ENCODE data around the gene DLGAP5. TPM values are rescaled to one million over a fixed set of nuclear protein-coding genes. Genes with fewer than 3 reads are reported as not detected.

Gene DLGAP5
- total RNA-seq, 1 experiment from 2014 or later, result 72.8 TPM

- no peak overlapping the region for H3K27ac ChIP-seq (ENCODE audit: low read depth, low read length)
- no TSS peak for BruUV-seq (replicated peaks)
- no peaks in the 10 kb centered on the region for H3K36me3 ChIP-seq (ENCODE audit: control insufficient read depth in 1 of 2, insufficient read depth in 2 of 2, low read length in 2 of 2)
- POLR2A ChIA-PET, result no interaction called here
- no peak for ATAC-seq
- H3K4me1 ChIP-seq (ENCODE audit: control insufficient read depth in 1 of 2, insufficient read depth in 2 of 2, low read length in 2 of 2), result no peaks in the 10 kb centered on the region
- RAD21 ChIA-PET (ENCODE audit: low non-redundant PET in 1 of 2, low total read pairs in 2 of 2, uncharacterized antibody in 2 of 2, unreplicated experiment in 2 of 2), result no interaction called here
- H2AFZ ChIP-seq (ENCODE audit: low read depth, low read length, poor library complexity, severe bottlenecking), result no peak overlapping the region
- no peaks in the 10 kb centered on the region for H3K27me3 ChIP-seq (ENCODE audit: insufficient read depth, low read length)
- CTCF ChIA-PET, result no interaction called here
- H4K20me1 ChIP-seq (ENCODE audit: insufficient read depth), result no peaks in the 10 kb centered on the region
- no peaks in the 10 kb centered on the region for H3K79me2 ChIP-seq (ENCODE audit: insufficient read depth, low read length)
- DNase-seq (ENCODE audit: low read depth, low spot score), result no peak
- no peak overlapping the region for H3K9ac ChIP-seq (ENCODE audit: low read length)
- no peaks in the 10 kb centered on the region for H3K9me2 ChIP-seq (ENCODE audit: insufficient read depth)
- H3K9me3 ChIP-seq (ENCODE audit: control insufficient read depth in 1 of 2, insufficient read depth in 1 of 2, low read depth in 1 of 2, low read length in 2 of 2), result no peaks in the 10 kb centered on the region
- no peak for TF ChIP-seq SIN3A (IDR thresholded peaks at IDR 0.05; ENCODE audit: low read depth)
- TF ChIP-seq ZBTB33 (IDR thresholded peaks at IDR 0.05; ENCODE audit: extremely low read depth, insufficient replicate concordance, low read length), result no peak
- TF ChIP-seq FOSL1 (IDR thresholded peaks at IDR 0.05; ENCODE audit: low read depth), result no peak
- no peak for TF ChIP-seq RAD21 (IDR thresholded peaks at IDR 0.05; ENCODE audit: low read depth)
- TF ChIP-seq POLR2A (IDR thresholded peaks at IDR 0.05; ENCODE audit: borderline replicate concordance, extremely low read depth, insufficient read depth, insufficient read length), result no peak
- TF ChIP-seq REST (IDR thresholded peaks at IDR 0.05; ENCODE audit: low read depth), result no peak
- no peak for TF ChIP-seq CBX3 (IDR thresholded peaks at IDR 0.05; ENCODE audit: low read depth)
- no peak for TF ChIP-seq YY1 (IDR thresholded peaks at IDR 0.05; ENCODE audit: extremely low read depth, insufficient replicate concordance, low read depth, low read length)
- no peak for TF ChIP-seq EZH2 (IDR thresholded peaks at IDR 0.05)
- TF ChIP-seq SRF (IDR thresholded peaks at IDR 0.05; ENCODE audit: low read depth), result no peak
- TF ChIP-seq MAX (IDR thresholded peaks at IDR 0.05), result no peak
- no peak overlapping the region for H3K4me2 ChIP-seq (ENCODE audit: low read length)
- H3K4me3 ChIP-seq (replicated peaks in 1 of 2; ENCODE audit: low read depth in 1 of 2, low read length in 2 of 2), result no peak overlapping the region
- intact Hi-C loops (cut with micrococcal nuclease), result no loop called here
Measured at GRCh38 chr14:55201219-55202101, 10.1 kb upstream of the DLGAP5 start.
